RWPE1 (cell line): ENCODE measurements around the gene ZFTA.

Experiments used
- CTCF ChIA-PET: fragments of 350-600 bp; sonication (Branson Sonifier 250); formaldehyde crosslinking; extraction: SDS; loops from one replicate; lab custom pipeline; 2021; lab: Yijun Ruan, JAX
- POLR2A ChIA-PET: fragments of 400-600 bp; formaldehyde crosslinking; extraction: SDS; loops from one replicate; lab custom pipeline; 2020; ENCODE audit warnings: antibody characterized with exemption; ENCODE audit not compliant: low non-redundant PET; lab: Yijun Ruan, JAX
- DNase-seq: peaks from one replicate; pipeline ENCODE4 v3.0.0; 2012; ENCODE audit warnings: low spot score
- H3K27ac ChIP-seq: fragments of 450-650 bp; 2 replicates; pipeline ENCODE4 v1.5.1; 2017
- TF ChIP-seq, protein P1 (sequence below): fragments of 450-650 bp; conservative IDR thresholded peaks from 2 replicates; pipeline ENCODE4 v1.5.1; 2017; ENCODE audit warnings: low read depth, mild to moderate bottlenecking

ZFTA gene

DNA sequence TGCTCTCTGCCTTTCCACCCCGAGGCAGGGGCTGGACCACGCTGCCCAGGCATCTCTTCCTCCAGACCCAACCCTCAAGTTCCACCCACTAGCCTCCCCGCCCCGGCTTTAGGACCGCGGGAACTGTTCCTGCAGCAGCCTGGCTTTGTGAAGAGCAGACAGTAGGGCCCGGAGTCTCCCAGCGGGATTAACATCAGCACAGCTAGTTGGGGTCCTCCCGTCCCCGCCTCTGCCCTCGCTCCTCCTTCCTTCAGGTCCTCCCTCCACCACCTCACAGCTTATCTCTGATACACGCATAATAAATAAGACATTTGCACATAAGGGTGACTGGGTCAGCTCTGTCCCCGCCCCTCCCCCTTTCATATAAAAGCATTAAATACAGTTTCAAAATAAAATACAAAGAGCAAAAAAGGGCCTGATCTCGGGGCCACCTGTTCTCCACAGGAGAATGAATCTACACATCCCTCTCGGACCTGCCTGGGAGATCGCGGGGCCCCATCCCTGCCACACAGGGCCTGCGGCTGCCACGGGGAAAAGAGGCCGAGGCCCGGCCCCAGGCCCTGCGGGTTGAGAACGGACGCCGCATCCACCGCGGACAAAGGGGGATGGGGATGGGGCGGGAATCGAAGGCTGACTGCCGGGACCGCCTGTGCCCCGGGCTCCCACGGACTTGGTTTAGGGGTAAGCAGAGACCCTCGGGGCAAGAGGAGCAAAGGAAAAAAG lies 6.5 kb downstream of the ZFTA start:
- no peak for DNase-seq
- ChIA-PET CTCF (no interaction called here), POLR2A (no interaction called here)
- TF ChIP-seq, protein P1, sequence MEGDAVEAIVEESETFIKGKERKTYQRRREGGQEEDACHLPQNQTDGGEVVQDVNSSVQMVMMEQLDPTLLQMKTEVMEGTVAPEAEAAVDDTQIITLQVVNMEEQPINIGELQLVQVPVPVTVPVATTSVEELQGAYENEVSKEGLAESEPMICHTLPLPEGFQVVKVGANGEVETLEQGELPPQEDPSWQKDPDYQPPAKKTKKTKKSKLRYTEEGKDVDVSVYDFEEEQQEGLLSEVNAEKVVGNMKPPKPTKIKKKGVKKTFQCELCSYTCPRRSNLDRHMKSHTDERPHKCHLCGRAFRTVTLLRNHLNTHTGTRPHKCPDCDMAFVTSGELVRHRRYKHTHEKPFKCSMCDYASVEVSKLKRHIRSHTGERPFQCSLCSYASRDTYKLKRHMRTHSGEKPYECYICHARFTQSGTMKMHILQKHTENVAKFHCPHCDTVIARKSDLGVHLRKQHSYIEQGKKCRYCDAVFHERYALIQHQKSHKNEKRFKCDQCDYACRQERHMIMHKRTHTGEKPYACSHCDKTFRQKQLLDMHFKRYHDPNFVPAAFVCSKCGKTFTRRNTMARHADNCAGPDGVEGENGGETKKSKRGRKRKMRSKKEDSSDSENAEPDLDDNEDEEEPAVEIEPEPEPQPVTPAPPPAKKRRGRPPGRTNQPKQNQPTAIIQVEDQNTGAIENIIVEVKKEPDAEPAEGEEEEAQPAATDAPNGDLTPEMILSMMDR: no peak
- peak overlapping the region; percentile 36 for H3K27ac ChIP-seq

DNA sequence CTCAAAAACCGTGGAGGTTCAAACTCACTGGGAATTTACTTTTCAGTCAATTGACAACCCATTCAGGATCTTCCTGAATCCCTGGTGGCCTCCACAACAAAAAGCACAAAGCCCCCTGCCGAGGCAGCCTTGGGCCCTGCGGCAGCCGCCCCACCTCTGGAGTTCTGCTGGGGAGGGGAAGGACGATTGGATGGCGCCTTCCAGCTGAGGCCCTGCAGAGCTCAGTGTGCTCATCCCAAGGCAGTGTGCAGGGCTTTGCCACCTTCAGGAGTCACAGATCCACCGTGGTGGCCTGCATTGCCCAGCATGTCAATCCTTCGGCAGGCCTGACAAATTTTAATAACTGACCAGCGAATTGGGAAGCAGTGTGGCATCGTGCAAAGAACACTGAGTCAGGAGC lies 7.4 kb downstream of the ZFTA start:
- CTCF ChIA-PET: no interaction called here
- DNase-seq: no peak

DNA sequence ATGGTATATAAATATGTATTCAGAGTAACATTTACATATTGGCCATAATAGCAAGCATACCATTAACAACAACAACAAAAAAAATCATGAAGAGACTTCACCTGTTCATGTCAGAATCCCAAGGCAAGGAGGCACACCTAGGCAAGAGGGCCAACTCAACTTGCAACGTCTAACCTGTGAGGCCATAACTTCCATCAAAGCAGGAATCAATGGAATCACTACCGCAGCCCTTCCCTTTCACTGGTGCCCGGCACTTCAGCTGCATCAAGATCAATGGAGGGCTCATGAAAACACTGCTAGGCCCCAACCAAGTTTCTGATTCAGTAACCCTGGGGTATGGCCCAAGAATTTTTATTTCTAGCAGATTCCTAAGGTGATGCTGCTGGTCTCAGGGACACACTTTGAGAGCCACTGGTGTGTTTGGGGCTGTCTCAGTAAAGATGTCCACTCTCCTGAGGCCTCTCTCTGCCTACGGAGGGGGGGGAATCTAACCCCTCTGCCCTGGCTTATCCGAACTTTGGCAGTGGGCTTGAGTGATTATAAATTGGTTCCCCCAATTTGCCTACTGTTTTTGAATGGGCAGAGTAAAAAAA lies 8.0 kb downstream of the ZFTA start:
- peak overlapping the region; percentile 36 for H3K27ac ChIP-seq
- no peak for DNase-seq
- ChIA-PET CTCF (no interaction called here), POLR2A (no interaction called here)
- TF ChIP-seq, protein P1: no peak

More for the DNA sequence above, 7.4 kb downstream of the ZFTA start:
- peak overlapping the region; percentile 36 for H3K27ac ChIP-seq
- TF ChIP-seq, protein P1: no peak
- POLR2A ChIA-PET: no interaction called here

DNA sequence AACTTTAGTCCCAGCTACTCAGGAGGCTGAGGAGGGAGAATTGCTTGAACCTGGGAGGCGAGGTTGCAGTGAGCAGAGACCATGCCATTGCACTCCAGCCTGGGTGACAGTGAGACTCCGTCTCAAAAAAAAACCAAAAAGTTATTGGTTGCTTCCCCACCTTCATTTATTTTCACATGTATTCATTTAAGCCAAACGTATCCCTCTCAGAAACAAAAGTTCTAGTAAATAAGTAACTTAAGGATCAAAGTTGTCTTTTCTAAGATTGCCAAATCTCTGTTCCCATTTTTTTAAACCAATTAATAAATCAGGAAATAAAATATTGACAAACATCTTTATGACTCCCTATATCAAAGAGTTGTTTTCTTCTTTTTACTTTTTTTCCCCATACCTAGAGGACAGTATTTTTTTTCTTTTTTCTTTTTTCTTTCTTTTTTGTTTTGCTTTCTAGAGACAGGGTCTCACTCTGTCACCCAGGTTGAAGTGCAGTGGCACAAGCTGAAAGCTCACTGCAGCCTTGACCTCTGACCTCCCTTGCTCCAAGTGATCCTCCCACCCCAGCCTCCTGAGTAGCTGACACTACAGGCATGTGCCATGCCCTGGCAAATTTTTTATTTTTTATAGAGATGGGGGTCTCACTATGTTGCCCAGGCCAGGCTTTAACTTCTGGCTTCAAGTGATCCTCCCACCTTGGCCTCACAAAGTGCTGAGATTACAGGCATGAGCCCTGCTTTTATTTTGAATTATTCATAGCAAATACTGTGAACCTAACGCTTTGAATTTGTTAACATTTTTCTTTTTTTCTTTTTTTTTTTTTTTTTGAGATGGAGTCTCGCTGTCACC lies 11.4 kb downstream of the ZFTA start:
- TF ChIP-seq, protein P1: no peak
- POLR2A ChIA-PET: no interaction called here
- no peak overlapping the region for H3K27ac ChIP-seq
- CTCF ChIA-PET: no interaction called here
- no peak for DNase-seq

DNA sequence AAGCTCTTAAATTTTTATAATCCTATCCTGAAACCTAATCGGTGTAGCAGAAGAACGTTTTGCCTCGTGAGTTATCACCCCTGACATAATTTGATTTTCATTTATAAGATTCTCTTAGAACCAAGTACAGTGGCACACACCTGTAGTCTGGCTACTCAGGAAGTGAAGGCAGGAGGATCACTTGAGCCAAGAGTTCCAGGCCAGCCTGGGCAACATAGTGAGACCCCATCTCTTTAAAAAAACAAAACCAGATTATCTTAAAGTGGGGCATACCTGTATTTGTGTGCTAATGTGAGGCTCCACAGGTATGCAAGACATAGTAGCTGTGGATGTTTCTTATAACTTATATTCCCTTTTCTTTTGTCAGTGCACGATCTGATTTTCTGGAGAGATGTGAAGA lies 19.0 kb downstream of the ZFTA start:
- CTCF ChIA-PET: no interaction called here

DNA sequence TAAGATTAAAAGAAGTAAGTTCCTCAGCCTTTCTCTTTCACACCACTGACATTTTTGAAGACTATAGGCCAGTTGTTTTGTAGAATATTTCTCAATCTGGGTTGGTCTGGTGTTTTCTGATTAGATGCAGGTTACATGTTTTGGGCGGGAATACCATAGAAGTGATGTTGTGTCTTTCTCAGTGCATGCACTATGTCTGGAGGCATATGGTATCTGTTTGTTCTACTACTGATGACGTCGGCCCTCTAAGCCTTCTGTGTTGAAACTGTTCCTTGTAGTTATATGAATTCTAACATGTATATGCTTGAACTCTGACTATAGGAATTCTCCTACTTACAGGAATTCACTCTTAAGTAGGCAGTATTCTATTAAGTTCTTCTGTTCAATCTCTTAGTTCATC lies 21.6 kb downstream of the ZFTA start:
- ChIA-PET POLR2A (no interaction called here), CTCF (no interaction called here)
- no peak for DNase-seq
- H3K27ac ChIP-seq: no peak overlapping the region
- TF ChIP-seq, protein P1: no peak

More for the DNA sequence above, 19.0 kb downstream of the ZFTA start:
- no peak overlapping the region for H3K27ac ChIP-seq
- TF ChIP-seq, protein P1: no peak
- POLR2A ChIA-PET: no interaction called here
- no peak for DNase-seq
